ENCODE measurements around the gene AUTS2.
"Not testable (repeated sequence)": the region's sequence is repeated elsewhere in the genome, so short reads cannot be mapped to it uniquely, and the experiment has no call there.

AUTS2 gene

GRCh38 chr7:70725448-70725847 is 1127.2 kb downstream of the AUTS2 start:
- no peak for DNase-seq

- no peak for DNase-seq
Measured at GRCh38 chr7:70726294-70726693, 1128.0 kb downstream of the AUTS2 start.

GRCh38 chr7:70726951-70727378 is 1128.7 kb downstream of the AUTS2 start:
- DNase-seq: no peak

GRCh38 chr7:70727861-70728260 is 1129.6 kb downstream of the AUTS2 start:
- no peak for DNase-seq

- peak; percentile 48 for DNase-seq
Measured at GRCh38 chr7:70728872-70729552, 1130.7 kb downstream of the AUTS2 start.

GRCh38 chr7:70729553-70730157 is 1131.4 kb downstream of the AUTS2 start:
- not testable (repeated sequence) for DNase-seq

GRCh38 chr7:70730451-70731110 is 1132.3 kb downstream of the AUTS2 start:
- no peak for DNase-seq

- no peak for DNase-seq
Measured at GRCh38 chr7:70733090-70733489, 1134.8 kb downstream of the AUTS2 start.

- DNase-seq: no peak
Measured at GRCh38 chr7:70734411-70734810, 1136.1 kb downstream of the AUTS2 start.

GRCh38 chr7:70735313-70735712 is 1137.0 kb downstream of the AUTS2 start:
- no peak for DNase-seq

- DNase-seq: no peak
Measured at GRCh38 chr7:70736715-70737460, 1138.6 kb downstream of the AUTS2 start.

- no peak for DNase-seq
Measured at GRCh38 chr7:70738151-70738885, 1140.0 kb downstream of the AUTS2 start.

GRCh38 chr7:70739646-70740210 is 1141.5 kb downstream of the AUTS2 start:
- no peak for DNase-seq

- DNase-seq: no peak
Measured at GRCh38 chr7:70741666-70742065, 1143.4 kb downstream of the AUTS2 start.

- no peak for DNase-seq
Measured at GRCh38 chr7:70743531-70744325, 1145.5 kb downstream of the AUTS2 start.

- DNase-seq: no peak
Measured at GRCh38 chr7:70744492-70744891, 1146.2 kb downstream of the AUTS2 start.

- DNase-seq: no peak
Measured at GRCh38 chr7:70749831-70750230, 1151.6 kb downstream of the AUTS2 start.

GRCh38 chr7:70751895-70752294 is 1153.6 kb downstream of the AUTS2 start:
- no peak for DNase-seq

GRCh38 chr7:70752794-70753241 is 1154.5 kb downstream of the AUTS2 start:
- no peak for DNase-seq

- no peak for DNase-seq
Measured at GRCh38 chr7:70756789-70757188, 1158.5 kb downstream of the AUTS2 start.

GRCh38 chr7:70758646-70759045 is 1160.4 kb downstream of the AUTS2 start:
- no peak for DNase-seq
